Skeletal muscle satellite cell (primary cell): ENCODE measurements around the gene SLC5A1.
"Not testable (repeated sequence)": the region's sequence is repeated elsewhere in the genome, so short reads cannot be mapped to it uniquely, and the experiment has no call there.

Experiments
- H3K27me3 ChIP-seq: 2 replicates; pipeline ENCODE4 v1.7.0; 2013; ENCODE audit warnings: low read length; ENCODE audit not compliant: control insufficient read depth, insufficient read depth
- H3K36me3 ChIP-seq: 2 replicates; pipeline ENCODE4 v1.7.0; 2013; ENCODE audit warnings: mild to moderate bottlenecking, control low read depth, low read length; ENCODE audit not compliant: insufficient read depth
- H3K4me1 ChIP-seq: 2 replicates; pipeline ENCODE4 v1.7.0; 2013; ENCODE audit warnings: low read length; ENCODE audit not compliant: control insufficient read depth, insufficient read depth
- H3K4me2 ChIP-seq: 2 replicates; pipeline ENCODE4 v1.7.0; 2013; ENCODE audit warnings: mild to moderate bottlenecking, low read length
- H3K4me3 ChIP-seq: 2 replicates; pipeline ENCODE4 v1.7.0; 2013; ENCODE audit warnings: low read length
- H3K9ac ChIP-seq: 2 replicates; pipeline ENCODE4 v1.7.0; 2013; ENCODE audit warnings: mild to moderate bottlenecking, low read depth, low read length, moderate library complexity
- H3K9me3 ChIP-seq: replicated peaks from 2 replicates; pipeline ENCODE4 v1.7.0; 2013; ENCODE audit warnings: mild to moderate bottlenecking, control low read depth, low read length

SLC5A1 gene

GRCh38 chr22:32134796-32135195 is 91.7 kb downstream of the SLC5A1 start:
- H3K4me2 ChIP-seq, H3K4me3 ChIP-seq, H3K9ac ChIP-seq, H3K36me3 ChIP-seq, H3K9me3 ChIP-seq, H3K27me3 ChIP-seq, H3K4me1 ChIP-seq: not testable (repeated sequence)

GRCh38 chr22:32135958-32136357 is 92.9 kb downstream of the SLC5A1 start:
- H3K27me3 ChIP-seq, H3K9me3 ChIP-seq, H3K4me3 ChIP-seq, H3K4me1 ChIP-seq, H3K9ac ChIP-seq, H3K36me3 ChIP-seq: not testable (repeated sequence)
- H3K4me2 ChIP-seq, result peak overlapping the region; percentile 11

- not testable (repeated sequence) for H3K36me3 ChIP-seq, H3K4me3 ChIP-seq, H3K9ac ChIP-seq, H3K4me2 ChIP-seq, H3K27me3 ChIP-seq, H3K9me3 ChIP-seq, H3K4me1 ChIP-seq
Measured at GRCh38 chr22:32136881-32137280, 93.8 kb downstream of the SLC5A1 start.

- H3K27me3 ChIP-seq, H3K9me3 ChIP-seq, H3K36me3 ChIP-seq, H3K9ac ChIP-seq, H3K4me1 ChIP-seq: not testable (repeated sequence)
- Histone ChIP-seq H3K4me3 (peak overlapping the region; percentile 69), H3K4me2 (peak overlapping the region; percentile 81)
Measured at GRCh38 chr22:32137731-32138324, 94.8 kb downstream of the SLC5A1 start.

- H3K27me3 ChIP-seq, result peaks cover 15% of the 10 kb centered on the region
- not testable (repeated sequence) for H3K36me3 ChIP-seq, H3K9ac ChIP-seq, H3K4me1 ChIP-seq, H3K4me3 ChIP-seq, H3K4me2 ChIP-seq, H3K9me3 ChIP-seq
Measured at GRCh38 chr22:32138576-32138975, 95.5 kb downstream of the SLC5A1 start.

- H3K36me3 ChIP-seq, H3K4me3 ChIP-seq, H3K9ac ChIP-seq, H3K4me1 ChIP-seq, H3K9me3 ChIP-seq, H3K4me2 ChIP-seq: not testable (repeated sequence)
- peaks cover 18% of the 10 kb centered on the region for H3K27me3 ChIP-seq
Measured at GRCh38 chr22:32140688-32141087, 97.6 kb downstream of the SLC5A1 start.

GRCh38 chr22:32142600-32142999 is 99.5 kb downstream of the SLC5A1 start:
- Histone ChIP-seq H3K4me1 (no peaks in the 10 kb centered on the region), H3K9me3 (no peaks in the 10 kb centered on the region)

GRCh38 chr22:32144496-32145274 is 101.6 kb downstream of the SLC5A1 start:
- no peaks in the 10 kb centered on the region for H3K36me3 ChIP-seq
- H3K9ac ChIP-seq, result no peak overlapping the region
- H3K4me1 ChIP-seq, result no peaks in the 10 kb centered on the region
- no peaks in the 10 kb centered on the region for H3K9me3 ChIP-seq
- peaks cover 18% of the 10 kb centered on the region for H3K27me3 ChIP-seq
- H3K4me2 ChIP-seq, result no peak overlapping the region
- H3K4me3 ChIP-seq, result no peak overlapping the region

More at GRCh38 chr22:32142600-32142999, 99.5 kb downstream of the SLC5A1 start:
- Histone ChIP-seq H3K4me3 (no peak overlapping the region), H3K36me3 (no peaks in the 10 kb centered on the region), H3K4me2 (no peak overlapping the region), H3K9ac (no peak overlapping the region), H3K27me3 (peaks cover 18% of the 10 kb centered on the region)

GRCh38 chr22:32147128-32147527 is 104.1 kb downstream of the SLC5A1 start:
- not testable (repeated sequence) for H3K9ac ChIP-seq, H3K36me3 ChIP-seq, H3K9me3 ChIP-seq, H3K4me2 ChIP-seq, H3K4me1 ChIP-seq, H3K4me3 ChIP-seq
- peaks cover 17% of the 10 kb centered on the region for H3K27me3 ChIP-seq

- H3K27me3 ChIP-seq, H3K4me1 ChIP-seq, H3K4me3 ChIP-seq, H3K9me3 ChIP-seq, H3K9ac ChIP-seq, H3K36me3 ChIP-seq, H3K4me2 ChIP-seq: not testable (repeated sequence)
Measured at GRCh38 chr22:32148372-32148771, 105.3 kb downstream of the SLC5A1 start.

GRCh38 chr22:32150647-32151046 is 107.6 kb downstream of the SLC5A1 start:
- not testable (repeated sequence) for H3K27me3 ChIP-seq, H3K9ac ChIP-seq, H3K4me2 ChIP-seq, H3K36me3 ChIP-seq, H3K9me3 ChIP-seq, H3K4me1 ChIP-seq, H3K4me3 ChIP-seq

GRCh38 chr22:32151641-32152040 is 108.6 kb downstream of the SLC5A1 start:
- H3K4me2 ChIP-seq, H3K9ac ChIP-seq, H3K4me3 ChIP-seq, H3K27me3 ChIP-seq, H3K9me3 ChIP-seq, H3K4me1 ChIP-seq, H3K36me3 ChIP-seq: not testable (repeated sequence)
